Stomach (tissue), 9 donors: Measurements from ENCODE around the gene PRKCD. TPM values are rescaled to one million over a fixed set of nuclear protein-coding genes. Genes with fewer than 3 reads are reported as not detected.

Experiments used
- DNase-seq, 2 donors: peaks; one replicate each; pipeline versions ENCODE4 v3.0.0 to v3.0.0-alpha.2; 2013 to 2019
- H3K27ac ChIP-seq, 5 donors: fragments of 200-600 bp in 4 of 5; sonication (generic) in 4 of 5; one replicate each; pipeline ENCODE4 v1.5.1; 2013 to 2019; ENCODE audit warnings: mild to moderate bottlenecking in 1 of 5, moderate library complexity in 1 of 5
- H3K27me3 ChIP-seq, 3 donors: fragments of 200-600 bp; sonication (generic); one replicate each; pipeline ENCODE4 v1.5.1; 2017 to 2019; ENCODE audit warnings: mixed run types in 1 of 3
- H3K36me3 ChIP-seq, 4 donors: fragments of 200-600 bp; sonication (generic); 1 replicate in 3 of 4; 2 replicates in 1 of 4; pipeline ENCODE4 v1.5.1; 2016 to 2019
- H3K4me1 ChIP-seq, 4 donors: fragments of 200-600 bp; sonication (generic); one replicate each; pipeline ENCODE4 v1.5.1; 2016 to 2019
- H3K4me3 ChIP-seq, 4 donors: fragments of 200-600 bp; sonication (generic) in 3 of 4; one replicate each; pipeline ENCODE4 v1.5.1; 2016 to 2019; ENCODE audit warnings: mild to moderate bottlenecking in 1 of 4
- H3K9me3 ChIP-seq, 4 donors: fragments of 200-600 bp; sonication (generic); one replicate each; pipeline ENCODE4 v1.5.1; 2016 to 2019
- EP300 ChIP-seq: sonication (generic); formaldehyde crosslinking; IDR thresholded peaks from one replicate; pipeline ENCODE4 v1.6.1; 2017; ENCODE audit warnings: antibody characterized with exemption
- POLR2A ChIP-seq, 4 donors: fragments of 450-650 bp; IDR thresholded peaks; one replicate each; pipeline ENCODE4 v1.6.1; 2016; ENCODE audit warnings: antibody characterized with exemption in 4 of 4, control low read depth in 2 of 4, mild to moderate bottlenecking in 1 of 4, moderate library complexity in 1 of 4
- POLR2AphosphoS5 ChIP-seq, 3 donors: sonication (generic); formaldehyde crosslinking; IDR thresholded peaks; one replicate each; pipeline ENCODE4 v1.6.1; 2016; ENCODE audit warnings: antibody characterized with exemption in 3 of 3
- WGBS, 5 donors: extraction: QIAGEN DNeasy Blood & Tissue Kit in 3 of 5; methylation state at CpG; one replicate each; pipeline versions ENCODE4 v1.1.5 to v1.1.7; 2013 to 2018; 5-methylcytosine and 5-hydroxymethylcytosine counted together
- intact Hi-C: fragments of 100-400 bp; cut with DNase I; formaldehyde crosslinking; loops from one replicate; pipeline ENCODE4 v1.15.1; 2023; ENCODE audit warnings: low total_unique reads
- polyA plus RNA-seq, 3 donors: library from polyadenylated mRNA; stranded (reverse); fragments of 200-250 nt; gene quantifications; one replicate each; pipeline ENCODE4 v1.2.3, GENCODE V29; 2013
- total RNA-seq, 5 donors: library from RNA; depleted of rRNA; stranded (reverse); fragments of >200 nt; gene quantifications; one replicate each; pipeline versions ENCODE4 v1.1.0 to v1.2.3, GENCODE V29; 2014 to 2016
- TF ChIP-seq, protein P1 (sequence below), 7 experiments: fragments of 450-650 bp in 4 of 7; fragments of 200-600 bp in 3 of 7; sonication (generic) in 3 of 7; IDR thresholded peaks; one replicate each; pipeline ENCODE4 v1.5.1; 2016 to 2019; ENCODE audit warnings: antibody characterized with exemption in 7 of 7, control low read depth in 2 of 7, mild to moderate bottlenecking in 1 of 7
- donor health status: healthy with polysubstance abuse.
- donor health status: Bipolar disorder and iron deficiency.
- donor health status: healthy.

The PRKCD gene
- total and polyA plus RNA-seq, 8 donors, result 15.6 to 117 (median 37.2) TPM

DNA sequence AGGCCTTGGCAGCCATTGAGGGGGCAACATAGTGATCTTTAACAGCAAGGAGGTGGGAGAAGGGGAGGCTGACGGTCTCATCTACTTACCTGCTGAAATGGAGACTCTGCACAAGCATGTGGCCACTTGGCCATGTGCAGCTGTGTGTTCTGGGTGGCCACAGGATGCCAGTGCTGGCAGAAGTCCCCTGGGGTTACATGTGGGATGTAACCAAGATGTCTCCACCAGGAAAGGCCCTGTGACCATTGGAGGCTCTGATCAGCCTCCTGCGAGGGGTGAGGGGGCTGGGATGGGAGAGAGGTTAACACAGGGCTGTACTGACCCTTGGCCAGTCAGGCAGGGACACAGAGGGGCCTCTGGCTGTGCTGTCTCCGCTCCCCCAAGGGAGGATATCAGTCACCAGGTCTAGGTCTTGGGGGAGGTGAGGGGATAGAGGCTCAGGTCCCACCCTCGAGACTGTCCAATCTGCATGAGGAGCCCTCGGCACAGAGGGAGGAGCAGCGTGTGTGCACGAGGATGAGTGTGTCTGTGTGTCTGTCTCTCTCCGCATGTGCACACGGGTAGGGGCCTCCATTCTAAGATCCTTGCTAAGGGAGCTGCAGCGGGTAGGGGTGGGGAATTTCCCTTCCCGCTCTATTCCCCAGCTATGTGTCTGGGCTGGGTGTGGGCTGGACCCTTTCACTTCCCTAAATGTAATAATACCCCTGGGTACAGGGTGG lies 19.5 kb downstream of the PRKCD start:
- no peak overlapping the region for H3K4me3 ChIP-seq
- H3K27ac ChIP-seq, result no peak overlapping the region
- H3K27me3 ChIP-seq, result no peaks in the 10 kb centered on the region
- TF ChIP-seq POLR2AphosphoS5 (IDR thresholded peaks at IDR 0.05) (no peak), POLR2A (IDR thresholded peaks at IDR 0.05) (no peak), EP300 (no peak)
- TF ChIP-seq, protein P1, sequence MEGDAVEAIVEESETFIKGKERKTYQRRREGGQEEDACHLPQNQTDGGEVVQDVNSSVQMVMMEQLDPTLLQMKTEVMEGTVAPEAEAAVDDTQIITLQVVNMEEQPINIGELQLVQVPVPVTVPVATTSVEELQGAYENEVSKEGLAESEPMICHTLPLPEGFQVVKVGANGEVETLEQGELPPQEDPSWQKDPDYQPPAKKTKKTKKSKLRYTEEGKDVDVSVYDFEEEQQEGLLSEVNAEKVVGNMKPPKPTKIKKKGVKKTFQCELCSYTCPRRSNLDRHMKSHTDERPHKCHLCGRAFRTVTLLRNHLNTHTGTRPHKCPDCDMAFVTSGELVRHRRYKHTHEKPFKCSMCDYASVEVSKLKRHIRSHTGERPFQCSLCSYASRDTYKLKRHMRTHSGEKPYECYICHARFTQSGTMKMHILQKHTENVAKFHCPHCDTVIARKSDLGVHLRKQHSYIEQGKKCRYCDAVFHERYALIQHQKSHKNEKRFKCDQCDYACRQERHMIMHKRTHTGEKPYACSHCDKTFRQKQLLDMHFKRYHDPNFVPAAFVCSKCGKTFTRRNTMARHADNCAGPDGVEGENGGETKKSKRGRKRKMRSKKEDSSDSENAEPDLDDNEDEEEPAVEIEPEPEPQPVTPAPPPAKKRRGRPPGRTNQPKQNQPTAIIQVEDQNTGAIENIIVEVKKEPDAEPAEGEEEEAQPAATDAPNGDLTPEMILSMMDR (IDR thresholded peaks at IDR 0.05), result no peak
- H3K4me1 ChIP-seq, result peaks cover 0 to 25% (median 4%) of the 10 kb centered on the region in 4 donors
- WGBS, 5 donors, result 73 to 89% (median 84%) methylated on average over 10 to 11 of the region's 11 CpGs
- H3K9me3 ChIP-seq, result no peaks in the 10 kb centered on the region
- intact Hi-C loops, result no loop called here
- no peak for DNase-seq
- H3K36me3 ChIP-seq, result peaks cover 66 to 97% (median 91%) of the 10 kb centered on the region in 4 donors

DNA sequence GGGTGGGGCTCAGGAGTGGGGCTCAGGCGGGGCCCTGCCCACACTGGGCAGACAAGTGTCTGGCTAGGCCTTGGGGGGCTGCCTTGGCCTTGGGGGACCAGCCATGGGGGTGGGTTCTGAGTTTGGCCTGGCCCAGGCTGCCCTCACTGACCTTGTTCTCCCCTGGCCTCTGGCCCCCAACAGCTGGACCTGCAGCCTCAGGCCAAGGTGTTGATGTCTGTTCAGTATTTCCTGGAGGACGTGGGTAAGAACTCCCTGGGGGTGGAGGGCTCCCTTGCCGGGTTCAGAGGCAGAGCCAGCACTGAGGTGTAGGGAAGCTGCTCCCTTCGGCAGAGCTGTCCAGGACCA lies 20.0 kb downstream of the PRKCD start:
- Histone ChIP-seq H3K27me3 (no peaks in the 10 kb centered on the region), H3K4me3 (no peak overlapping the region), H3K27ac (no peak overlapping the region), H3K4me1 (peaks cover 0 to 20% (median 1%) of the 10 kb centered on the region in 4 donors), H3K9me3 (no peaks in the 10 kb centered on the region), H3K36me3 (peaks cover 68 to 97% (median 91%) of the 10 kb centered on the region in 4 donors)
- 70 to 86% (median 80%) methylated on average over 3 to 4 of the region's 4 CpGs for WGBS, 5 donors
- intact Hi-C loops, result no loop called here
- no peak for DNase-seq
- TF ChIP-seq POLR2A (IDR thresholded peaks at IDR 0.05), result no peak
- no peak for TF ChIP-seq POLR2AphosphoS5 (IDR thresholded peaks at IDR 0.05)
- TF ChIP-seq, protein P1 (IDR thresholded peaks at IDR 0.05), result no peak
- no peak for TF ChIP-seq EP300

DNA sequence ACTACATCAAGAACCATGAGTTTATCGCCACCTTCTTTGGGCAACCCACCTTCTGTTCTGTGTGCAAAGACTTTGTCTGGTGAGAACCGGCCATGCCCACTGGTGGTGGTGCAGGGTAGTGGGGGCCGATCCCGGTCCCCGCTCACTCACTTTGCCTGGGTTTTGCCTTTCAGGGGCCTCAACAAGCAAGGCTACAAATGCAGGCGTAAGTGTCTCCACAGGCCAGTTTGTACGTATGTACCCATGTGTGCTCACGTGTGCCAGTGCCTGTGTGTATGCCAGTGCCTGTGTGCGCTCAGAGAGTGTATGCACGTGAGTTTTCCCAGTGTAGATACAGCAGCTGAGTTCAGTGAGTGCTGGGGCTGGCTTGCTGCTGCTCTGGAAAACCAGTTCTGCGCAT lies 20.5 kb downstream of the PRKCD start:
- no peaks in the 10 kb centered on the region for H3K27me3 ChIP-seq
- DNase-seq, result no peak
- intact Hi-C loops, result no loop called here
- H3K4me3 ChIP-seq, result no peak overlapping the region
- H3K27ac ChIP-seq, result no peak overlapping the region
- H3K9me3 ChIP-seq, result no peaks in the 10 kb centered on the region
- H3K36me3 ChIP-seq, result peaks cover 73 to 97% (median 92%) of the 10 kb centered on the region in 4 donors
- no peak for TF ChIP-seq POLR2AphosphoS5 (IDR thresholded peaks at IDR 0.05)
- TF ChIP-seq EP300, result no peak
- TF ChIP-seq, protein P1 (IDR thresholded peaks at IDR 0.05), result no peak
- TF ChIP-seq POLR2A (IDR thresholded peaks at IDR 0.05), result no peak
- peaks cover 0 to 14% (median 0%) of the 10 kb centered on the region in 4 donors for H3K4me1 ChIP-seq
- 91 to 95% (median 94%) methylated on average over 9 to 11 of the region's 11 CpGs for WGBS, 5 donors

DNA sequence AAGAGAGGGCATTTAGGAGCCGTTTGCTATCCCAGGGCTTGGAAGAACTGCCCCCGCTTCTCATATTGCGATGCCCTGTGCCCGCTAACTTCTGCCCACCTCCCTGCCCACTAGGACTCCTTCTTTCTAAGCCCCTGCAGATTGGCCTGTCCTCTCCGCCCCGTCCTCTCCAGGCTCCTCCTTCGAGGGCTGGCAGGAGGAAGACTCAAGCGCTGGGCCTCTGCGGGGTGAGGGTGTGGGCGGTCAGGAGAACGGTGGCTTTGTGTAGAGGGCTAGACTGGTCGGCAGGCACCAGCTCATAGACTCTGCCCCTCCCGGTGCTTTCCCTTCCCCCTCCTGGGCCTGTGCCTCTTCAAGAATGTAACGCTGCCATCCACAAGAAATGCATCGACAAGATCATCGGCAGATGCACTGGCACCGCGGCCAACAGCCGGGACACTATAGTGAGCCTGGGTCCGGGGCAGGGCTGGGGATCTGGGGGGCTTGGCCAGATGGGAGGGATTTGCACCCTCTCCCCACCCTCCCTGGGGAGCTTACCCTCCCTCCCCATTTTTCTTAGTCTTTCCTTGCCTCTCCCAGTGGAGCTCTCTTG lies 21.9 kb downstream of the PRKCD start:
- intact Hi-C loops, result no loop called here
- WGBS, 5 donors, result 68 to 81% (median 75%) methylated on average over 12 to 20 of the region's 20 CpGs
- Histone ChIP-seq H3K4me3 (no peak overlapping the region), H3K36me3 (peaks cover 81 to 100% (median 99%) of the 10 kb centered on the region in 4 donors), H3K27ac (no peak overlapping the region), H3K27me3 (no peaks in the 10 kb centered on the region), H3K4me1 (peaks cover 0 to 14% (median 0%) of the 10 kb centered on the region in 4 donors), H3K9me3 (no peaks in the 10 kb centered on the region)
- no peak for TF ChIP-seq POLR2AphosphoS5 (IDR thresholded peaks at IDR 0.05)
- no peak for TF ChIP-seq EP300
- TF ChIP-seq POLR2A (IDR thresholded peaks at IDR 0.05), result no peak
- TF ChIP-seq, protein P1 (IDR thresholded peaks at IDR 0.05), result no peak
- DNase-seq, result peak in 1 of 2 donors; percentile 70
